Ovary (tissue), 9 donors: ENCODE results near the gene DNAJC16. TPM values are rescaled to one million over a fixed set of nuclear protein-coding genes. Genes with fewer than 3 reads are reported as not detected.

Source experiments
- DNase-seq, 5 donors: peaks; one replicate each; pipeline ENCODE4 v3.0.0-alpha.2; 2019 to 2020
- H3K27ac ChIP-seq, 2 donors: fragments of 200-600 bp; one replicate each; pipeline versions ENCODE4 v1.5.1 to v1.8.0; 2019 to 2022
- H3K27me3 ChIP-seq: fragments of 200-600 bp; one replicate; pipeline ENCODE4 v1.8.0; 2022
- H3K36me3 ChIP-seq: fragments of 200-600 bp; sonication (generic); one replicate; pipeline ENCODE4 v1.5.1; 2019
- H3K4me1 ChIP-seq: one replicate; pipeline ENCODE4 v1.8.1; 2013; ENCODE audit warnings: mild to moderate bottlenecking, moderate library complexity; ENCODE audit not compliant: insufficient read depth
- H3K4me3 ChIP-seq: fragments of 200-600 bp; sonication (generic); one replicate; pipeline ENCODE4 v1.5.1; 2017
- H3K9me3 ChIP-seq, 2 donors: fragments of 200-600 bp in 1 of 2; sonication (generic) in 1 of 2; one replicate each; pipeline versions ENCODE4 v1.5.1 to v1.8.1; 2013 to 2019; ENCODE audit warnings: mild to moderate bottlenecking in 1 of 2, moderate library complexity in 1 of 2
- EP300 ChIP-seq: sonication (generic); formaldehyde crosslinking; IDR thresholded peaks from one replicate; pipeline ENCODE4 v1.6.1; 2017; ENCODE audit warnings: antibody characterized with exemption
- POLR2A ChIP-seq: fragments of 450-650 bp; IDR thresholded peaks from one replicate; pipeline ENCODE4 v1.6.1; 2017; ENCODE audit warnings: antibody characterized with exemption, mild to moderate bottlenecking, moderate library complexity
- WGBS, 3 donors: extraction: QIAGEN DNeasy Blood & Tissue Kit in 1 of 3; methylation state at CpG; one replicate each; pipeline versions ENCODE4 v1.1.5 to v1.1.7; 2013 to 2017; 5-methylcytosine and 5-hydroxymethylcytosine counted together
- intact Hi-C, 4 donors: fragments of 100-400 bp; cut with DNase I; formaldehyde crosslinking; loops; one replicate each; pipeline versions ENCODE4 v1.11.0 to v1.15.1; 2022 to 2023
- polyA plus RNA-seq, 2 donors: library from polyadenylated mRNA; stranded (reverse); fragments of 200-250 nt in 1 of 2; fragments of 350-450 nt in 1 of 2; fragmentation: Illumina TruSeq in 1 of 2; extraction: RNeasy Lipid Tissue Mini Kit (QIAGEN cat#74804) in 1 of 2; gene quantifications; one replicate each; pipeline ENCODE4 v1.2.3, GENCODE V29; 2013 to 2014
- total RNA-seq, 7 donors: library from RNA; depleted of rRNA in 2 of 7; stranded (reverse); fragments of >200 nt in 2 of 7; fragmentation: NEBNext Ultra II Directional in 3 of 7; extraction: Animal tissue kit (Norgen Biotek cat#: 25700) in 3 of 7; gene quantifications; one replicate each; pipeline versions ENCODE4 v1.1.0 to v1.2.4, GENCODE V29; 2016 to 2023
- TF ChIP-seq, protein P1 (sequence below), 3 donors: fragments of 450-650 bp in 2 of 3; fragments of 200-600 bp in 1 of 3; IDR thresholded peaks; one replicate each; pipeline versions ENCODE4 v1.5.1 to v1.8.0; 2016 to 2022; ENCODE audit warnings: antibody characterized with exemption in 3 of 3, mild to moderate bottlenecking in 1 of 3
- donor health status: DM: no; HTN: no; CAD: no; lungs with moderate emphysema.
- donor health status: DM: no; HTN: no; CAD: no.
- donor health status: Bipolar disorder and iron deficiency.
- donor health status: DM: yes; HTN: yes; CAD: no.
- donor health status: DM: no; HTN: no; CAD: no.
- donor health status: DM: yes; HTN: yes; CAD: no.

The DNAJC16 gene
- total and polyA plus RNA-seq, 9 donors, result 4.7 to 33.3 (median 17.6) TPM

DNA sequence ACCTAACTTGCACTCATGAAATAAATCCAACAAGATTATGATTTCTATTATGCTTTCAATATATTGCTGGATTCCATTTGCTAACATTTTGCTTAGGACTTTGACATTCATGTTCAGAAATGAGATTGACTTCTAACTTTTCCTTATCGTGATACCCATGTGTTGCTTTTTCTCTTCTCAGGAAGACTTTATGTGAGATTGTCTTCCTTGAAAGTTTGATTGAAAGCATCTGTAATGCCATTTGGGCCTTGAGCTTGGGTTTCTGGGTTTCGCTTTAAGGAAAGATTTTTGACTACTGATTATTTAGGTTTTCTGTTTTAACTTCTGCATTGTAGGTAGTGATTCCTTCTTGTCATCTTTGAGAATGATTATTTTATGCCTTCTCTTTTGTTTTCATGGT is 30.4 kb downstream of the DNAJC16 start:
- no peaks in the 10 kb centered on the region for H3K4me1 ChIP-seq
- no peak for DNase-seq
- H3K4me3 ChIP-seq, result no peak overlapping the region
- intact Hi-C loops, result no loop called here
- no peak overlapping the region for H3K27ac ChIP-seq
- no peaks in the 10 kb centered on the region for H3K9me3 ChIP-seq
- TF ChIP-seq, protein P1, sequence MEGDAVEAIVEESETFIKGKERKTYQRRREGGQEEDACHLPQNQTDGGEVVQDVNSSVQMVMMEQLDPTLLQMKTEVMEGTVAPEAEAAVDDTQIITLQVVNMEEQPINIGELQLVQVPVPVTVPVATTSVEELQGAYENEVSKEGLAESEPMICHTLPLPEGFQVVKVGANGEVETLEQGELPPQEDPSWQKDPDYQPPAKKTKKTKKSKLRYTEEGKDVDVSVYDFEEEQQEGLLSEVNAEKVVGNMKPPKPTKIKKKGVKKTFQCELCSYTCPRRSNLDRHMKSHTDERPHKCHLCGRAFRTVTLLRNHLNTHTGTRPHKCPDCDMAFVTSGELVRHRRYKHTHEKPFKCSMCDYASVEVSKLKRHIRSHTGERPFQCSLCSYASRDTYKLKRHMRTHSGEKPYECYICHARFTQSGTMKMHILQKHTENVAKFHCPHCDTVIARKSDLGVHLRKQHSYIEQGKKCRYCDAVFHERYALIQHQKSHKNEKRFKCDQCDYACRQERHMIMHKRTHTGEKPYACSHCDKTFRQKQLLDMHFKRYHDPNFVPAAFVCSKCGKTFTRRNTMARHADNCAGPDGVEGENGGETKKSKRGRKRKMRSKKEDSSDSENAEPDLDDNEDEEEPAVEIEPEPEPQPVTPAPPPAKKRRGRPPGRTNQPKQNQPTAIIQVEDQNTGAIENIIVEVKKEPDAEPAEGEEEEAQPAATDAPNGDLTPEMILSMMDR (IDR thresholded peaks at IDR 0.05), result no peak
- no peak for TF ChIP-seq POLR2A
- TF ChIP-seq EP300, result no peak
- no peaks in the 10 kb centered on the region for H3K27me3 ChIP-seq
- WGBS, 3 donors, result 82 to 89% (median 82%) methylated on average over 2 of the region's 2 CpGs
- H3K36me3 ChIP-seq, result no peaks in the 10 kb centered on the region

DNA sequence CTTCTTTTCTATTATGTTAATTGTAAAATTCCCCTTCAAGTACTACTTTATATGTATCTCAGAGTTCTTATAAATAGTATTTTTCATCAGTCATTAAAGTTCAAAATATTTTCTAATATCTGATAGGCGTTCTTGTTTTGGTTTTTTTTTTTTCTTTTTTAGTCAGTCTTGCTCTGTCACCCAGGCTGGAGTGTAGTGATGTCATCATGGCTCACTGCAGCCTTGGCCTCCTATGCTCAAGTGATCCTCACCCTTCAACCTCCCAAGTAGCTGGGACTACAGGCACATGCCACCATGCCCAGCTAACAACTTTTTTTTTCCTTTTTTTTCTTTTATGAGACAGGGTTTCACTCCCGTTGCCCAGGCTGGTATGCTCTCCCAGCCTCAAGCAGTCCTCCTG is 30.9 kb downstream of the DNAJC16 start:
- intact Hi-C loops, result no loop called here
- no peak overlapping the region for H3K27ac ChIP-seq
- DNase-seq, result no peak
- WGBS, 3 donors, result 90 to 95% (median 91%) methylated on average over 2 of the region's 2 CpGs
- TF ChIP-seq POLR2A (no peak), EP300 (no peak)
- TF ChIP-seq, protein P1 (IDR thresholded peaks at IDR 0.05), result no peak
- H3K9me3 ChIP-seq, result no peaks in the 10 kb centered on the region
- no peaks in the 10 kb centered on the region for H3K27me3 ChIP-seq
- H3K36me3 ChIP-seq, result no peaks in the 10 kb centered on the region
- no peak overlapping the region for H3K4me3 ChIP-seq
- no peaks in the 10 kb centered on the region for H3K4me1 ChIP-seq

DNA sequence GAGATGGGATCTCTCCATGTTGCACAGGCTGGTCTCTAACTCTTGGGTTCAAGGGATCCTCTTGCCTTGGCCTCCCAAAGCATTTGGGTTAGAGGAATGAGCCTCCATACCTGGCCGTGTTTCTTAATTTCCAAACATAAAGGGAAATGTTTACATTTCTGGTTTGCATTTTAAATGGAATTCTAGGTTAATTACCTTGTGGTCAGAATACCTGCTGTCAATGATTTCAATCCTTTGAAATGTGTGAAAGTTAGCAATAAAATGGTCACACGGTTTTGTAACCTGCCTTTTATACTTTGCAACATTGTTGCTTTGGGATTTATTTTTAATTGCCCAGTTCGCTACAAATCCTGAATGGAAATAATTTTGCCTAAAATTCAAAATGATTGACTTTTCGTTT is 31.9 kb downstream of the DNAJC16 start:
- H3K27ac ChIP-seq, result no peak overlapping the region
- H3K4me3 ChIP-seq, result no peak overlapping the region
- WGBS, 3 donors, result 91 to 95% (median 94%) methylated on average over 4 of the region's 4 CpGs
- no peaks in the 10 kb centered on the region for H3K36me3 ChIP-seq
- TF ChIP-seq POLR2A, result no peak
- TF ChIP-seq, protein P1 (IDR thresholded peaks at IDR 0.05), result no peak
- TF ChIP-seq EP300, result no peak
- H3K4me1 ChIP-seq, result no peaks in the 10 kb centered on the region
- no peak for DNase-seq
- no peaks in the 10 kb centered on the region for H3K9me3 ChIP-seq
- intact Hi-C loops, result no loop called here
- no peaks in the 10 kb centered on the region for H3K27me3 ChIP-seq

DNA sequence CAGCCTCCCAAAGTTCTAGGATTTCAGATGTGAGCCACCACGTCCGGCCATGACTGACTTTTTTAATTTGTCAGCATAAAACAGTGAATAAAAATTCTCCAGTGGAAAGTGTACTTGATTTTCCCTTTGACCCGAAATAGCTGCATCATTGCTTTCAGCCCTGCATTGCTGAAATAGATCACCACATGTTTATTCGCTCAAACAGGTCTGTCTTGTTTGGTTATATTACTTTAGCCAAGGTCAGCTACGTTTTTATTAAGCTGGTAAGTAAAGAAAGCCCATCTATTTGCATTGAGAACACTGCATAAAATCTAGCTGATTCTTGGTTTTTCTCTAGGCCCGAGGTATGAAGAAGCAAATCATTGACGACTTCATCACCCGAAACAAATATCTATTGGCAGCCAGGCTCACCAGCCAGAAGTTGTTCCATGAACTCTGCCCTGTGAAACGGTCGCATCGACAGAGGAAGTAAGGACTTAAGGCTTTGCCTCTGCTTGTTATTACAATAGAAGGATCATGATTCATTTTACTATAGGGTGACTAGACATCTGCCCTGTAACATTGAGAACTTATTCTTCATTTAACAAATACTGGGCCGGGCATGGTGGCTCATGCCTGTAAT is 32.7 kb downstream of the DNAJC16 start:
- Histone ChIP-seq H3K9me3 (no peaks in the 10 kb centered on the region), H3K4me3 (no peak overlapping the region), H3K27ac (no peak overlapping the region), H3K36me3 (no peaks in the 10 kb centered on the region), H3K4me1 (no peaks in the 10 kb centered on the region), H3K27me3 (no peaks in the 10 kb centered on the region)
- no peak for DNase-seq
- TF ChIP-seq EP300 (no peak), POLR2A (no peak)
- TF ChIP-seq, protein P1 (IDR thresholded peaks at IDR 0.05), result no peak
- WGBS, 3 donors, result 84 to 91% (median 88%) methylated on average over 12 of the region's 12 CpGs
- intact Hi-C loops, result no loop called here
